Glutamatergic neuron (in vitro differentiated cells): Measurements from ENCODE around the gene APBB1IP. TPM values are rescaled to one million over a fixed set of nuclear protein-coding genes. Genes with fewer than 3 reads are reported as not detected.

Source experiments
- DNase-seq: peaks from one replicate; pipeline ENCODE4 v3.0.0; 2022
- H3K27ac Mint-ChIP-seq: one replicate; pipeline ENCODE4 v1.8.0; 2020; ENCODE audit warnings: mild to moderate bottlenecking, mixed read lengths, inconsistent platforms; ENCODE audit not compliant: unreplicated experiment
- H3K27me3 Mint-ChIP-seq: one replicate; pipeline ENCODE4 v1.8.0; 2020; ENCODE audit warnings: mild to moderate bottlenecking, moderate library complexity, mixed read lengths, inconsistent platforms; ENCODE audit not compliant: unreplicated experiment
- H3K36me3 Mint-ChIP-seq: one replicate; pipeline ENCODE4 v1.8.0; 2020; ENCODE audit warnings: mild to moderate bottlenecking, mixed read lengths, inconsistent platforms; ENCODE audit not compliant: unreplicated experiment
- H3K4me1 Mint-ChIP-seq: one replicate; pipeline ENCODE4 v1.8.0; 2020; ENCODE audit warnings: mild to moderate bottlenecking, low read depth, mixed read lengths, inconsistent platforms; ENCODE audit not compliant: unreplicated experiment
- H3K4me3 Mint-ChIP-seq: one replicate; pipeline ENCODE4 v1.8.0; 2020; ENCODE audit warnings: mild to moderate bottlenecking, mixed read lengths, inconsistent platforms; ENCODE audit not compliant: unreplicated experiment
- H3K9me3 Mint-ChIP-seq: one replicate; pipeline ENCODE4 v1.8.0; 2020; ENCODE audit warnings: mild to moderate bottlenecking, moderate library complexity, mixed read lengths, inconsistent platforms; ENCODE audit not compliant: unreplicated experiment
- CTCF ChIP-seq: fragments of 200-600 bp; sonication (generic); IDR thresholded peaks from one replicate; pipeline ENCODE4 v1.5.0; 2021; ENCODE audit not compliant: partially characterized antibody, unreplicated experiment
- total RNA-seq: library from RNA; stranded (reverse); fragmentation: NEBNext Ultra II Directional; extraction: Animal tissue kit (Norgen Biotek cat#: 25700); gene quantifications from one replicate; pipeline ENCODE4 v1.2.1, GENCODE V29; 2021; ENCODE audit not compliant: unreplicated experiment

APBB1IP gene
- total RNA-seq, 1 donor from 2014 or later = not detected

DNA sequence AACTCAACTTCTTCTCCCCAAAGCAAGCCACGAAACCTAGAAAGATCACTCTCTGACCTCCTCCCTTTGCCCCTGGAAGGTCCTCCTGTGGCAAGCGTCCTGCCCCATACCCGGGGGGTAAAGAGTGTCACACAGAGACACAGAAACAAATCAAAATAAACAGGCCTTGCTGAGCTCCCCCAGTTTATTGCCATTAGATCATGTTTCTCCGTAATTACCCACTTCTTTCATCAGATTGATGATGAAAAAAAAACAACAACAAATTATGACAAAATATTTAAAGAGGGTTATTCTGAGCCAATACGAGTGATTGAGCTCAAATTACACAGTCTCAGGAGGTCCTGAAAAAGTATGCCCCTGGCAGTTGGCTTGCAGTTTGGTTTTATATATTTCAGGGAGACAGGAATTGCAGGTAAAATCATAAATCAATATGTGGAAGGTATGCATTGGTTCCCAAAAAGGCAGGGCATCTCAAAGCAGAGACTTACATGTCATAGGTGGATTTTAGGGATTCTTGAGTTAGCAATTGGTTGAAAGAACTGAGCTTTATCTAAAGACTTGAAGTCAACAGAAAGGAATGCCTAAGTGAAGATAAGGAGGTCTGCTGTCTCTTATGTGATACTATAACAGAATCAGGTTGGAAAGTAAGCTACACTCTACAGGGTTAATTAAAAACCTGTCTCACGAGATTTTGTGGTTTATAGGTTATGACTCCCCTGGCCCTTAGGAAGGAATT lies 86.2 kb downstream of the APBB1IP start:
- no peaks in the 10 kb centered on the region for H3K9me3 Mint-ChIP-seq
- no peak for TF ChIP-seq CTCF
- H3K27me3 Mint-ChIP-seq = no peaks in the 10 kb centered on the region
- no peak for DNase-seq
- no peaks in the 10 kb centered on the region for H3K36me3 Mint-ChIP-seq
- H3K4me1 Mint-ChIP-seq = no peaks in the 10 kb centered on the region
- no peak overlapping the region for H3K27ac Mint-ChIP-seq
- H3K4me3 Mint-ChIP-seq = no peak overlapping the region

GRCh38 chr10:26525586-26525985 lies 87.4 kb downstream of the APBB1IP start:
- Mint-ChIP-seq H3K9me3 (no peaks in the 10 kb centered on the region), H3K27me3 (no peaks in the 10 kb centered on the region), H3K4me3 (no peak overlapping the region), H3K27ac (no peak overlapping the region), H3K4me1 (no peaks in the 10 kb centered on the region), H3K36me3 (no peaks in the 10 kb centered on the region)
- TF ChIP-seq CTCF = no peak
- DNase-seq = no peak

DNA sequence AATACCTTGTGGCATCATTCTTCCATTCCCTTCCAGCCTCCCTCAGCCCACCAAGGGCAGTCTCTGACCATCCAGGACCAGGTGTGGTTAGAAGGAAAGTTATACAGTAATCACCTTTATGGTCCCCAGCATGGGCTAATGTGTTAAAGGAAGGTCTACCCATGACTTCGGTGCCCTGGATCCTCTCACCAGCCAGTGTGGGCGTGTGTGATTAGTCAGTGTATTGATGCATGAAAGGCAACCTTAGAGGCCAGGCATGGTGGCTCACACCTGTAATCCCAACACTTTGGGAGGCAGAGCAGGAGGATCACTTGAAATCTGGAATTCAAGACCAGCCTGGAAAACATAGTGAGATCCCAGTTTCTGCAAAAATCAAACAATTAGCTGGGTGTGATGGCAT lies 88.9 kb downstream of the APBB1IP start:
- no peaks in the 10 kb centered on the region for H3K9me3 Mint-ChIP-seq
- H3K27me3 Mint-ChIP-seq = no peaks in the 10 kb centered on the region

DNA sequence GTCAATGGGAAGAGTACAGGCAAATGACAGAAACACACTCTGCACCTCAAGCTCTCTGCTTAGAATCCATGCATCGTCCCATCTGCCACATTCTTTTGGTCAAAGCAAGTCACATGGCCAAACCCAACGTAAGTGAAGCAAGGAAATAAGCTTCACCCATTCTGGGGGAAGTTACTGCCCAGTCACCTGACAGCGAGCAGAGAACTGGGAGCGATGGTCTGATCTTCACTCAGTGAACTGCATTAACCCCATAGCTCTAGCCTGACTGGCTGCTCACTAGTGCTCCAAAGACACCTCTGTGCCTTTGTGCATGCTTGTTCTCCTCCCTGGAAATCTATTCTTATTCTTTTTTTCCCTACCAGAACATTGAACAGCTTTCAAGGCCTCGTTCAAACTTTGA lies 89.9 kb downstream of the APBB1IP start:
- H3K4me3 Mint-ChIP-seq = no peak overlapping the region
- no peak for TF ChIP-seq CTCF
- no peak overlapping the region for H3K27ac Mint-ChIP-seq
- H3K9me3 Mint-ChIP-seq = no peaks in the 10 kb centered on the region
- DNase-seq = no peak
- no peaks in the 10 kb centered on the region for H3K36me3 Mint-ChIP-seq
- H3K27me3 Mint-ChIP-seq = no peaks in the 10 kb centered on the region
- H3K4me1 Mint-ChIP-seq = no peaks in the 10 kb centered on the region

More for the DNA sequence above, 88.9 kb downstream of the APBB1IP start:
- Mint-ChIP-seq H3K27ac (no peak overlapping the region), H3K36me3 (no peaks in the 10 kb centered on the region), H3K4me3 (no peak overlapping the region), H3K4me1 (no peaks in the 10 kb centered on the region)
- no peak for TF ChIP-seq CTCF
- DNase-seq = no peak

DNA sequence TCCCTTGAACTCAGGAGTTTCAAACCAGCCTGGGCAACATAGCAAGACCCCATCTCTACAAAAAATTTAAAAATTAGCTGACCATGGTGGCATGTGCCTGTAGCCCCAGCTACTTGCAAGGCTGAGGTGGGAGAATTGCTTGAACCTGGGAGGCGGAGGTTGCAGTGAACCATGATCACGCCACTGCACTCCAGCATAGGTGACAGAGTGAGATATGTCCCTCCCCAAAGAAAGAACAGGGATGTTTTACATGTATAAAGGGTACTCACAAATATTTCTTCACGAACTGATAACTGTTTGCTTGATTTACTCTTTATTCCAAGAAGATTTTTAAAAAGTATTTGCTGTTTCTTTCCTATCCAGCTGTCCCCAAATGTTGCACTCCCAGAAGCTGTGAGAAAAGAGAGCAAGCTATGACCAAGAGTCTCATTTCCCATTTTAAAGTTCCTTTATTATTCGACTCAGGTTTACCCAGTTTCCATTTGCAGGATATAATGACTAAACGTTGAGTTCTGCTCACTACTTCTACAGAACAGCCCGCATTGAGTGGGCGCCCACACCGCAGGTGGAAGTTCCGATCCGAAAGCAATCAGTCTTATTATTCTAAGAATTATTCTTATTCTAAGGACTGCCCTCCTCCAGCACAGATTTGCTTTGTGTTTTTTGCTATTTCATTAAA lies 90.7 kb downstream of the APBB1IP start:
- Mint-ChIP-seq H3K27ac (no peak overlapping the region), H3K4me1 (no peaks in the 10 kb centered on the region), H3K9me3 (no peaks in the 10 kb centered on the region), H3K36me3 (no peaks in the 10 kb centered on the region), H3K27me3 (no peaks in the 10 kb centered on the region), H3K4me3 (no peak overlapping the region)
- DNase-seq = no peak
- TF ChIP-seq CTCF = no peak
